Endothelial cell of umbilical vein (primary cell): ENCODE data around the gene LNPEP. TPM values are rescaled to one million over a fixed set of nuclear protein-coding genes. Genes with fewer than 3 reads are reported as not detected.

Experiments used
- BruUV-seq: library from RNA; stranded (reverse); fragments of 400-500 nt; replicated peaks from 2 replicates; lab custom pipeline; 2021; lab: Mats Ljungman, UMichigan
- CTCF ChIA-PET: fragments of 300-600, 350-600 bp; sonication (Branson Sonifier 250); formaldehyde crosslinking; loops from one replicate; lab custom pipeline; 2021; ENCODE audit warnings: antibody characterized with exemption, inconsistent platforms; lab: Charles Lee
- POLR2A ChIA-PET: fragments of 300-600, 350-600 bp; sonication (Branson Sonifier 250); formaldehyde crosslinking; loops from one replicate; lab custom pipeline; 2021; ENCODE audit warnings: antibody characterized with exemption, inconsistent platforms; lab: Charles Lee
- DNase-seq: peaks from one replicate; pipeline ENCODE4 v3.0.0-alpha.2; 2011; ENCODE audit warnings: low read depth, low spot score
- FAIRE-seq: peaks from 2 replicates; lab custom pipeline; 2011; peaks lifted over from hg19 to GRCh38; lab: Jason Lieb, UNC
- H2AFZ ChIP-seq: 2 replicates; pipeline ENCODE4 v1.6.0; 2012; ENCODE audit warnings: low read depth, low read length, control low read depth, inconsistent platforms
- H3K27ac ChIP-seq: 2 replicates; pipeline ENCODE4 v1.5.1; 2011; ENCODE audit warnings: low read depth, mild to moderate bottlenecking, control low read depth, low read length, moderate library complexity; ENCODE audit not compliant: insufficient read depth
- H3K27me3 ChIP-seq, 2 experiments: 2 replicates each; pipeline versions ENCODE4 v1.6.0 to v1.6.1; 2011; ENCODE audit warnings: low read length in 2 of 2, mixed read lengths in 1 of 2; ENCODE audit not compliant: control insufficient read depth in 2 of 2, insufficient read depth in 2 of 2
- H3K36me3 ChIP-seq, 2 experiments: 2 replicates in 1 of 2; 3 replicates in 1 of 2; pipeline ENCODE4 v1.5.1; 2011; ENCODE audit warnings: low read length in 2 of 2, mild to moderate bottlenecking in 1 of 2, moderate library complexity in 1 of 2; ENCODE audit not compliant: control insufficient read depth in 2 of 2, insufficient read depth in 2 of 2; ENCODE audit errors: extremely low read depth in 1 of 2
- H3K4me1 ChIP-seq: 3 replicates; pipeline ENCODE4 v1.5.1; 2011; ENCODE audit warnings: mild to moderate bottlenecking, low read length; ENCODE audit not compliant: control insufficient read depth, insufficient read depth; ENCODE audit errors: extremely low read depth
- H3K4me2 ChIP-seq: 2 replicates; pipeline ENCODE4 v1.6.1; 2011; ENCODE audit warnings: low read length, control low read depth, mixed read lengths; ENCODE audit not compliant: insufficient read depth
- H3K4me3 ChIP-seq, 3 experiments: fragments of 200-600 bp in 1 of 3; sonication (generic), shearing (Covaris generic) in 1 of 3; replicated peaks in 1 of 3; 2 replicates each; pipeline ENCODE4 v1.5.1; 2011 to 2016; ENCODE audit warnings: control low read depth in 3 of 3, low read length in 3 of 3, mild to moderate bottlenecking in 2 of 3, inconsistent platforms in 1 of 3, low read depth in 1 of 3, moderate library complexity in 1 of 3; ENCODE audit not compliant: insufficient read depth in 1 of 3
- H3K79me2 ChIP-seq: 2 replicates; pipeline ENCODE4 v1.6.0; 2012; ENCODE audit warnings: low read length, inconsistent platforms; ENCODE audit not compliant: control insufficient read depth, insufficient read depth
- H3K9ac ChIP-seq: replicated peaks from 2 replicates; pipeline ENCODE3; 2011; ENCODE audit warnings: low read length, control low read depth; ENCODE audit not compliant: insufficient read depth; ENCODE audit errors: extremely low read depth
- H3K9me1 ChIP-seq: replicated peaks from 3 replicates; pipeline ENCODE4 v1.6.0; 2011; ENCODE audit warnings: mild to moderate bottlenecking, low read length; ENCODE audit not compliant: control insufficient read depth, insufficient read depth; ENCODE audit errors: extremely low read depth
- H3K9me3 ChIP-seq: replicated peaks from 2 replicates; pipeline ENCODE4 v1.5.1; 2012; ENCODE audit warnings: low read length, inconsistent platforms; ENCODE audit not compliant: control insufficient read depth, insufficient read depth
- H4K20me1 ChIP-seq: replicated peaks from 2 replicates; pipeline ENCODE3; 2011; ENCODE audit warnings: mild to moderate bottlenecking, low read length; ENCODE audit not compliant: control insufficient read depth, insufficient read depth; ENCODE audit errors: extremely low read depth
- EZH2 ChIP-seq: IDR thresholded peaks from 2 replicates; pipeline ENCODE4 v1.6.1; 2012; ENCODE audit warnings: borderline replicate concordance, low read depth, mild to moderate bottlenecking, moderate library complexity, low read length, inconsistent platforms; ENCODE audit not compliant: severe bottlenecking
- FOS ChIP-seq: IDR thresholded peaks from 2 replicates; pipeline ENCODE4 v1.6.1; 2011; ENCODE audit warnings: mild to moderate bottlenecking, low read length, moderate library complexity, borderline replicate concordance; ENCODE audit not compliant: insufficient read depth
- GATA2 ChIP-seq: IDR thresholded peaks from 2 replicates; pipeline ENCODE4 v1.7.0; 2011; ENCODE audit warnings: low read depth, mild to moderate bottlenecking, moderate library complexity, mixed read lengths, low read length; ENCODE audit not compliant: insufficient read length, insufficient read depth
- JUN ChIP-seq: IDR thresholded peaks from 2 replicates; pipeline ENCODE4 v1.6.1; 2011; ENCODE audit warnings: borderline replicate concordance, low read depth; ENCODE audit not compliant: insufficient read length, insufficient read depth
- MYC ChIP-seq: IDR thresholded peaks from one replicate; pipeline ENCODE4 v1.6.1; 2011; ENCODE audit warnings: mild to moderate bottlenecking, low read depth, low read length
- POLR2A ChIP-seq: IDR thresholded peaks from 2 replicates; pipeline ENCODE4 v1.6.1; 2012; ENCODE audit warnings: low read depth, mild to moderate bottlenecking, control low read depth, low read length
- POLR2AphosphoS5 ChIP-seq: IDR thresholded peaks from 2 replicates; pipeline ENCODE4 v1.6.1; 2012; ENCODE audit warnings: low read depth, mild to moderate bottlenecking, control low read depth, low read length, moderate library complexity; ENCODE audit not compliant: insufficient read depth
- dilution Hi-C: fragments of 300-500 bp; cut with MboI; formaldehyde crosslinking; loops from one replicate; pipeline ENCODE4 v1.15.0; 2019; ENCODE audit warnings: low sequenced_read_pairs; ENCODE audit not compliant: extremely low pct_ligation_motif_present
- intact Hi-C: fragments of 100-400 bp; cut with micrococcal nuclease; formaldehyde crosslinking; loops from one replicate; pipeline ENCODE4 v1.10.0; 2022
- polyA plus RNA-seq, 4 experiments: library from polyadenylated mRNA; depleted of rRNA in 3 of 4; stranded (reverse) in 3 of 4; unstranded in 1 of 4; fragments of >200 nt; gene quantifications; 2 replicates each; pipeline versions ENCODE4 v1.2.1 to v1.2.3, GENCODE V29; 2011 to 2012; ENCODE audit warnings: missing spikeins in 1 of 4
- total RNA-seq: library from RNA; stranded (reverse); gene quantifications from 2 replicates; pipeline ENCODE4 v1.2.3, GENCODE V29; 2021
- TF ChIP-seq, protein P1 (sequence below): IDR thresholded peaks from 2 replicates; pipeline ENCODE4 v1.6.1; 2011; ENCODE audit not compliant: insufficient read depth, insufficient read length
- TF ChIP-seq, protein P2 (sequence below), 2 donors: IDR thresholded peaks; 1 replicate in 1 of 2; 2 replicates in 1 of 2; pipeline ENCODE4 v1.5.1; 2011; ENCODE audit warnings: low read length in 2 of 2, mild to moderate bottlenecking in 2 of 2, moderate library complexity in 2 of 2, control low read depth in 1 of 2, inconsistent platforms in 1 of 2, low read depth in 1 of 2; ENCODE audit not compliant: insufficient read depth in 1 of 2; ENCODE audit errors: extremely low read depth in 1 of 2

Gene LNPEP
- total and polyA plus RNA-seq, 2 donors (not counting 3 experiments of a cell fraction or from before 2014, with no cell fraction given): 7.0 to 23.5 TPM

DNA sequence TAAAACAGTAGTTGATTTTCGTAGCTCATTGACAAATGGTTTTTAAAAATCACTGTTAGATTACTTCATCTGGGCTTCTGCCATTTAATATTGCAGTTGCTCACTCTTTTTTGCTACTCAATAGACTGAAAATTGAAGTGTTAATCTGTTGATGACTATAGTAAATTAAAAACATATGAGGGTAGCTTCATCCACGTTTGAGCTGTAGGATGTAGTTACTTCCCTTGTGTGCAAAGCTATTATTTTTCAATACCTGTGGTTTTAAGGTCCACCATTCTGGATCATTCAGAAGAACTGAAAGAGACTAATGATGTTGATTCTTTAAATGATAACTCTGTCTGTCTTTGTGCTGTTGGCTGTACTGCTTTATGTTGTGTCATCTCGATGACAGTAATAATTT lies 74.7 kb downstream of the LNPEP start:
- Histone ChIP-seq H3K36me3 (no peaks in the 10 kb centered on the region), H2AFZ (no peak overlapping the region), H3K4me3 (no peak overlapping the region), H3K4me1 (peaks cover 6% of the 10 kb centered on the region), H3K79me2 (no peaks in the 10 kb centered on the region), H3K9ac (no peak overlapping the region), H3K9me3 (no peaks in the 10 kb centered on the region), H4K20me1 (no peaks in the 10 kb centered on the region), H3K27me3 (no peaks in the 10 kb centered on the region), H3K4me2 (no peak overlapping the region), H3K27ac (no peak overlapping the region), H3K9me1 (no peaks in the 10 kb centered on the region)
- ChIA-PET POLR2A (no interaction called here), CTCF (interaction anchor here (1.6 to 6.8 kb wide), 2 partner anchors 14 to 258 kb away, joined by 5 to 31 read pairs; no protein-coding TSS in a partner anchor)
- dilution Hi-C loops (no loop called here), intact Hi-C loops (no loop called here)
- no peak for FAIRE-seq
- no TSS peak for BruUV-seq
- no peak for TF ChIP-seq POLR2AphosphoS5
- DNase-seq: no peak

DNA sequence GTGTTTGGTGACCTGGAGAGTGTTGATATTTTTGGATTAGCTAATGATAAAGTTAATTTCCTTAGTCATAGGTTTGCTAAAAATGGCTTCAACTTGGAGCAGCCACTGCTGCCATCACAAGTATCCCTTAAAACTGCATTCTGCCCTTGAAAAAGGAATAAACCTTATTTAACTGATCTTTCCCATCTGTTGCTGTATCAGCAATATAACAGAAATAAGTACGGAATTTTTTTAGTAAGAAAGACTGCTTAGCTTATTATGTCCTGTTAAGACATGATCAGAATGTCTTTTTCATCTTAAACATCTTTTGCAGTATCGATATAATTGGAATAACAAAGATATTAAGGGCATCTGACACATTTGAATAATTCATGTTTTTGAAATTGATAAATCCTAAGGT lies 75.7 kb downstream of the LNPEP start:
- POLR2A ChIA-PET: no interaction called here
- Histone ChIP-seq H3K27me3 (no peaks in the 10 kb centered on the region), H3K9me3 (no peaks in the 10 kb centered on the region), H2AFZ (no peak overlapping the region), H3K36me3 (no peaks in the 10 kb centered on the region), H3K9ac (no peak overlapping the region), H3K27ac (no peak overlapping the region), H3K4me1 (peaks cover 6% of the 10 kb centered on the region), H3K4me3 (no peak overlapping the region), H3K79me2 (no peaks in the 10 kb centered on the region), H4K20me1 (no peaks in the 10 kb centered on the region), H3K9me1 (no peaks in the 10 kb centered on the region), H3K4me2 (no peak overlapping the region)
- no TSS peak for BruUV-seq
- CTCF ChIA-PET: interaction anchor here (1.1 to 6.8 kb wide), 4 partner anchors 15 to 259 kb away, joined by 5 to 31 read pairs (median 5); no protein-coding TSS in a partner anchor
- FAIRE-seq (no peak), DNase-seq (no peak)
- dilution Hi-C loops (no loop called here), intact Hi-C loops (no loop called here)
- TF ChIP-seq EZH2 (no peak), FOS (no peak), POLR2A (no peak), GATA2 (no peak), POLR2AphosphoS5 (no peak), MYC (no peak), JUN (no peak)
- TF ChIP-seq, protein P1, sequence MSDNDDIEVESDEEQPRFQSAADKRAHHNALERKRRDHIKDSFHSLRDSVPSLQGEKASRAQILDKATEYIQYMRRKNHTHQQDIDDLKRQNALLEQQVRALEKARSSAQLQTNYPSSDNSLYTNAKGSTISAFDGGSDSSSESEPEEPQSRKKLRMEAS: no peak
- TF ChIP-seq, protein P2, sequence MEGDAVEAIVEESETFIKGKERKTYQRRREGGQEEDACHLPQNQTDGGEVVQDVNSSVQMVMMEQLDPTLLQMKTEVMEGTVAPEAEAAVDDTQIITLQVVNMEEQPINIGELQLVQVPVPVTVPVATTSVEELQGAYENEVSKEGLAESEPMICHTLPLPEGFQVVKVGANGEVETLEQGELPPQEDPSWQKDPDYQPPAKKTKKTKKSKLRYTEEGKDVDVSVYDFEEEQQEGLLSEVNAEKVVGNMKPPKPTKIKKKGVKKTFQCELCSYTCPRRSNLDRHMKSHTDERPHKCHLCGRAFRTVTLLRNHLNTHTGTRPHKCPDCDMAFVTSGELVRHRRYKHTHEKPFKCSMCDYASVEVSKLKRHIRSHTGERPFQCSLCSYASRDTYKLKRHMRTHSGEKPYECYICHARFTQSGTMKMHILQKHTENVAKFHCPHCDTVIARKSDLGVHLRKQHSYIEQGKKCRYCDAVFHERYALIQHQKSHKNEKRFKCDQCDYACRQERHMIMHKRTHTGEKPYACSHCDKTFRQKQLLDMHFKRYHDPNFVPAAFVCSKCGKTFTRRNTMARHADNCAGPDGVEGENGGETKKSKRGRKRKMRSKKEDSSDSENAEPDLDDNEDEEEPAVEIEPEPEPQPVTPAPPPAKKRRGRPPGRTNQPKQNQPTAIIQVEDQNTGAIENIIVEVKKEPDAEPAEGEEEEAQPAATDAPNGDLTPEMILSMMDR (IDR thresholded peaks at IDR 0.05; ENCODE audit: extremely low read depth in 1 of 2, insufficient read depth in 1 of 2, low read depth in 1 of 2, low read length in 2 of 2): no peak
